Fibroblast of lung (primary cell): ENCODE data around the gene OARD1.

Experiments used
- EZH2 ChIP-seq: IDR thresholded peaks from 2 replicates; pipeline ENCODE4 v1.5.1; 2012; ENCODE audit warnings: low read length, control low read depth, mild to moderate bottlenecking; ENCODE audit errors: missing control alignments
- TF ChIP-seq, protein P1 (sequence below), 2 donors: IDR thresholded peaks in 1 of 2; conservative IDR thresholded peaks in 1 of 2; 1 replicate in 1 of 2; 2 replicates in 1 of 2; pipeline ENCODE4 v1.5.1; 2011 to 2012; ENCODE audit warnings: low read length in 2 of 2, control low read depth in 1 of 2, inconsistent platforms in 1 of 2, low read depth in 1 of 2, mild to moderate bottlenecking in 1 of 2

DNA sequence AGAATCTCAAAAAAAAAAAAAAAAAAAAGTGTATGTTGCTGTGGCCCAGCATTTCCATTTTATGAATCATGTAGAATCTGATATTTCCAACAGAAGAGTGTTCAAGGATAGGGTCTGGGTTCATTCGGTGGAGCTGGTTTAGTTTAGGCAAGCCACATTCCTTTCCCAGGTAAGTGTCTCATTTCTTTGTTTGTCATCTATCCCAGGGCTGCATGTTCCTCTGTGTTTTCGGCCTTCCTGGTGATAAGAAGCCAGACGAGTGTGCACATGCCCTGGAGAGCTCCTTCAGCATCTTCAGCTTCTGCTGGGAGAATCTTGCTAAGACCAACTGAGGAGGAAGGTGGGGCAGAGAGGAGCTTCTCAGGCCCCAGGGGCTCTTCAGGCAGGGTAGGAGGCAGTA is 38.9 kb upstream of the OARD1 start:
- no peak for TF ChIP-seq EZH2
- TF ChIP-seq, protein P1, sequence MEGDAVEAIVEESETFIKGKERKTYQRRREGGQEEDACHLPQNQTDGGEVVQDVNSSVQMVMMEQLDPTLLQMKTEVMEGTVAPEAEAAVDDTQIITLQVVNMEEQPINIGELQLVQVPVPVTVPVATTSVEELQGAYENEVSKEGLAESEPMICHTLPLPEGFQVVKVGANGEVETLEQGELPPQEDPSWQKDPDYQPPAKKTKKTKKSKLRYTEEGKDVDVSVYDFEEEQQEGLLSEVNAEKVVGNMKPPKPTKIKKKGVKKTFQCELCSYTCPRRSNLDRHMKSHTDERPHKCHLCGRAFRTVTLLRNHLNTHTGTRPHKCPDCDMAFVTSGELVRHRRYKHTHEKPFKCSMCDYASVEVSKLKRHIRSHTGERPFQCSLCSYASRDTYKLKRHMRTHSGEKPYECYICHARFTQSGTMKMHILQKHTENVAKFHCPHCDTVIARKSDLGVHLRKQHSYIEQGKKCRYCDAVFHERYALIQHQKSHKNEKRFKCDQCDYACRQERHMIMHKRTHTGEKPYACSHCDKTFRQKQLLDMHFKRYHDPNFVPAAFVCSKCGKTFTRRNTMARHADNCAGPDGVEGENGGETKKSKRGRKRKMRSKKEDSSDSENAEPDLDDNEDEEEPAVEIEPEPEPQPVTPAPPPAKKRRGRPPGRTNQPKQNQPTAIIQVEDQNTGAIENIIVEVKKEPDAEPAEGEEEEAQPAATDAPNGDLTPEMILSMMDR (conservative IDR thresholded peaks at IDR 0.05 in 1 of 2, IDR thresholded peaks at IDR 0.05 in 1 of 2; ENCODE audit: low read depth in 1 of 2, low read length in 2 of 2): no peak
